ENCODE data around the gene HMGN1.

HMGN1 gene

DNA sequence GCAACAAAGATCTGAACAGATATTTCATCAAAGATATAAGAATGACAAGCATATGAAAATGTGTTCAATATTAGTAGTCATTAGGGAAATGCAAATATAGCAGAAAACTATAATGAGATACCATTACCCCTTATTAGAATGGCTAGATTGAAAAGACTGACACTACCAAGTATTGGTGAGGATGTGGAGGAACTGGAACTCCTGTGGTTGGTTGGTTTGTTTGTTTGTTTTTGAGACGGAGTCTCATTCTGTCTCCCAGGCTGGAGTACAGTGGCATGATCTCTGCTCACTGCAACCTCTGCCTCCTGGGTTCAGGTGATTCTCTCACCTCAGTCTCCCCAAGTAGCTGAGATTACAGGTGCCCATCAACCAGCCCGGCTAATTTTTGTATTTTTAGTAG is 18.9 kb upstream of the HMGN1 start:
- DNase-seq (ENCODE audit: low read depth, low spot score), result no peak

- DNase-seq (ENCODE audit: low read depth, low spot score), result no peak
Measured at GRCh38 chr21:39366563-39366962, 17.7 kb upstream of the HMGN1 start.

DNA sequence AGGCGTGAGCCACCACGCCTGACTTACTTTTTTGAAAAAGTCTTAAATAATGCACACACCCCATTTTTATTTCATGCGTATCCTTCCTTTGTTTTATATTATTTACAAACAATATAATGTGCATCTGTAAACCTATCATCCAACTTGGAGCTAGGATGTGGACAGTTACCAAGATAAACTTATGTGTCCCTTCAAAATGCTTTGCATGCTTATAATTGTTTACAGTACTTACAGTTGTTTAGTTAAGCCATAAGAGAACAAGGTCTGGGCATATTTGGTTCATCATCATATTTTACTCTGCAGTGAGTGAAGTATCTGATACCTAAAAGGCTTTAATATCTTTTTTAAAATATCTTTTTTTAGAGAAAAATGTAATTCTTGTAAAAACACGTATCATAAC is 16.1 kb upstream of the HMGN1 start:
- DNase-seq (ENCODE audit: low read depth, low spot score), result no peak

DNA sequence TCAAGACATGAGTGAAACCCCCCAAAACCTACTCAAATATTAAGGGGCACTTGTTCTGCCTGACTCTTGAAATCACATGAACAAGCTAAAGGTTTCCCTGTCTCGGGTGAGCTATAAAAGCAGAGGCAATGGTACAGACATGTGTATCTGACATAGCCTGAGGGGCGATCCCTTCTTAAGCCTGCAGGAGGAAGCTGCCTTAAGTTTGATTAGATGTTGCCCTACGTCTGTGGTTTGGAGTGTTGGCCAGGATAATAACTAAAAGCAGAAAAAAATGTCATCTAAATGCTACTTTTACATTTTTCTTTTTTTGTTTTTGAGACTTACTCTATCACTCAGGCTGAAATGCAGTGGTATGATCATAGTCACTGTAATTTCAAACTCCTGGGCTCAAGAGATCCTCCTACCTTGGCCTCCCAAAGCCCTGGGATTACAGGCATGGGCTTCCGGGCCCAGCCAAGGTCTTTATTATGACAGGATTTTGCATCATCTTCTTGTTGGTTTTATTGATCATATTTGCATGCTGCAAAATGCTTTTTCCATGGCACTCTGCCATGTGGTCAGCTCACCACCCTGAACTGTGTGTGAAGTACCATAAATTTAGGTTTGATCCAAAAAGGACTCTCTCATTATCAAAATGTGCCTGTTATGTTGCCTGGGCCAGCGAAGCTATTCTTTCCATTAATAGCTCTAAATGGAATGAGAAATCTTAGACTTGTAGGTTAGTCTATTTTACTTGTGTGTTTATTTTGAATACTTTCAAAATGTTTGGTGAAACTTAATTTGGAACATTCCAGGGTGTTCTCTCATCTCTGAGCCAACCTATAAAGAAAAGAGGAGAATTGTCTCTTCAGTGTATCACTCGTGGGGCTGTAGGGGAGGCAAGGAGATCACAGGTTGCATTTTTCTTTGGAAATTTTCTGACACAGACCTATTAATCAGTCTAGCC is 15.0 kb upstream of the HMGN1 start:
- no peak for DNase-seq (ENCODE audit: low read depth, low spot score)

GRCh38 chr21:39362733-39363132 is 13.8 kb upstream of the HMGN1 start:
- DNase-seq (ENCODE audit: low read depth, low spot score), result no peak

DNA sequence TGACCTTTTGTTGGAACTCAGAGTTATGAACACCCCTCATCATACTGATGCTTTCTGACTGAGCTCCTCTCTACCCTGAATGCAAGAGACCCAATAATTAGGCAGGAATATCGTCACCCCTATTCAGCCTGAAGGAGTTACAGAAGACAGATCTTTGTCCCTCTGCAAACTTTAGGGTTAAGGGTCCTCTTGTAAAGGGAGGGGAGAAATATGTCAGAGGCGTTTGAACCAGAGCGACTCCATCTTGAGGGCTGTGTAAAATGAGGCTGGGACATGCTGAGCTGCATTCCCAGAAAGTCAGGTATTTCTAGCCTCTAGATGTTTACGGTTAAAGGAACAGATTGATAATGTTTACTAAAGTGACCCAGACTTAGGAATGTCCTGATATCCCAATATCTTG is 10.5 kb upstream of the HMGN1 start:
- DNase-seq (ENCODE audit: low read depth, low spot score), result no peak

DNA sequence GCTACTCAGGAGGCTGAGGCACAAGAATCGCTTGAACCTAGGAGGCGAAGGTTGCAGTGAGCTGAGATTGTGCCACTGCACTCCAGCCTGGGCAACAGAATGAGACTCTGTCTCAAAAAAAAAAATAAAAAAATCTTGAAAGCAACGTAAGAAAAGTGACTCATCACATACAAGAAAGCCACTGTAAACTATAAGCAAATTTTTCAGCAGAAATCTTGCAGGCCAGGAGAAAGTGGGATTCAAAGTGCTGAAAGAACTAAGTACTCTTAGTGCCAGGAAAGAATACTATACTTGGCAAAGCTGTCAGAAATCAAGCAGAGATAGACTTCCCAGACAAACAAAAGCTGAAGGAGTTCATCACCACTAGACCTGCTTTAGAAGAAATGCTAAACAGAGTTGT is 4.4 kb upstream of the HMGN1 start:
- no peak for DNase-seq (ENCODE audit: low read depth, low spot score)

- no peak for DNase-seq (ENCODE audit: low read depth, low spot score)
Measured at GRCh38 chr21:39350094-39351005, 1.5 kb upstream of the HMGN1 start.

DNA sequence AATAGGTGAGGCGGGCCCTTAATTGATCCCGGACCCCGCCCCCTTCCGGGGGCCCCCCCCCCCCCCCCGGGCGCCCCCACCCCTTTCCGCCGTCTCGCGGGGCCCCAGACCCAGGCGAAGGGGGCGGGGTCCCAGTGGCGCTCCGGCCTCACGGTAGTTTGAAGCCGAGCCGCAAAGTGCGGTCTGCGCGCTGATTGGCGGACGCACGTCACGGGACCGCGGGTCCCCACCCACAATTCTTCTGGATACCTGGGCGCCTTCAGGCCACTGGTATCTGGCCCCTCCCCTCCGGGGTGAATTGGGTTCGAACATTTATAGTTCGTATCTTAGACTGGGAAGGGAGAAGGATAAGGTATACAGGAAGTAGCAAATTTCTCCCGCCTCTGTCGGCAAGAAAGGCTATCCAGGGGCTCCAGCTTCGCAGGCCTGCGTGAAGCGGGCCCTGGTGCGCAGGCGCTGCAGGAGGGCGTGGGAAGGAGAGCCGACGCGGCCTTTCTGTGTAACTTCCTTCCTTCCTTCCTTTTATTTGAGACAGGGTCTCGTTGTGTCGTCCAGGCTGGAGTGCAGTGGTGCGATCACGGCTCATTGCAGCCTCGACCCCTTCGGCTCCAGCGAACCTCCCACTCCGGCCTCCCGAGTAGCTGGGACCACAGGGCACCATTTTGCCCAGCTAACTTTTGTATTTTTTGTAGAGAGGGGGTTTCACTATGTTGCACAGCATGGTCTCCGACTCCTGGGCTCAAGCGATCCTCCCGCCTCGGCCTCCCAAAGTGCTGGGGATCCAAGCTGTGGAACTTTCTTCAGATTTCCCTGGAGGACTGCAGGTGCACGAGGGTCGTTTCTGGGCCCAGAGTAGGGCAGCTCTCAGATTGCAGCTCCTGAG is 564 bp upstream of the HMGN1 start:
- DNase-seq (ENCODE audit: low read depth, low spot score), result peak; percentile 99

- DNase-seq (ENCODE audit: low read depth, low spot score), result no peak
Measured at GRCh38 chr21:39348040-39348354, 891 bp downstream of the HMGN1 start.

DNA sequence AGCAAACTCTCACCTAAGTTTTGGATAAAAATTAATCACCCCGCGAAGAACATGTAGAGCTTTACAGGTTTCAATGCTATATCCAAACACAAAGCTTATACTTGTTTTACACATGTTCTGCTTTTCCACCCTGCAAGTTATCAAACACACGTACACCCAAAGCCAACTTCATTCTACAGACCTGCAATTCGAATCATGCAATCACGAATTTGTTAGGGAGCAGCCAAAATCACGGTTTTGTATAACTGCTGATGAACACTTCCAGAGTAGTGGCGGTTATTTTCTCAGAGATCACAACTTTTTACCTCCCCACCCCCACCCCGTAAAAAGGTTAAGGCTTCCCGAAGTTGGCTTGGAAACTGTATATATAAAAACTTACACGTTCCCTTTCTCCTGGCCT is 1.4 kb downstream of the HMGN1 start:
- peak; percentile 18 for DNase-seq (ENCODE audit: low read depth, low spot score)

- DNase-seq (ENCODE audit: low read depth, low spot score), result no peak
Measured at GRCh38 chr21:39346671-39347331, 2.1 kb downstream of the HMGN1 start.

- no peak for DNase-seq (ENCODE audit: low read depth, low spot score)
Measured at GRCh38 chr21:39346206-39346605, 2.7 kb downstream of the HMGN1 start.

DNA sequence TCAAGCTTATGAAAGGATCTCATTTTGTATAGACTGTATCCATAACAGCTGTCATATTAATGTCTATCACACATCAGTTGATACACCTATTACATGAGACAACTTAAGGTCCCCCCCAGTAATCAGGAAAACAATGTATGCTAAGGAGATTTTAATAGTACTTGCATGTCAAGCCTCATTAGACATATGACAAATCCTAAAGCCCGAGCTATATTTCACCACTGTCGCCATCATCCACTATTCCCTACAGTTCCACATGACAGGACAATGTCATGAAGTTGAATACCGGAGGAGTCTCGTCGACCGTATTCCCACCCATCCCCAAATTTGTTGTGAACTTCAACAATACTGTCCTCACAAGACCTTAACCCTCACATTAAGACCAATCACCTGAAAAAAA is 3.4 kb downstream of the HMGN1 start:
- no peak for DNase-seq (ENCODE audit: low read depth, low spot score)

DNA sequence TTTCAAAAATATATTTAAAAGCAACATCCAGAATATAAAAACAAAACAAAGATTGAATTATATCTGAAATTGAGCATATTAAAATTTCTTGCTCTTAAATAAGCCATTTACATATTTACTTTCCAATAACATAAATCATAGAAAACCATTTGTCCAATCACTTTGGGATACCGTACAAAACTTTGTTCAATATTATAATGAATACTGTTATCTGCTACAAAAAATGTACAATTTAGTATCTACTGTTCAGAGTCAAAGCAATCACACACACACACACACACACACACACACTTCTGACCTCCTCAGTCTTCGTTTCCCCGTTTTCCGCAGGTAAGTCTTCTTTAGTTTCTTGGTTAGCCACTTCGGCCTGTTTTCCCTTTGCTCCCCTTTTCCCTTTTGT is 4.0 kb downstream of the HMGN1 start:
- no peak for DNase-seq (ENCODE audit: low read depth, low spot score)

DNA sequence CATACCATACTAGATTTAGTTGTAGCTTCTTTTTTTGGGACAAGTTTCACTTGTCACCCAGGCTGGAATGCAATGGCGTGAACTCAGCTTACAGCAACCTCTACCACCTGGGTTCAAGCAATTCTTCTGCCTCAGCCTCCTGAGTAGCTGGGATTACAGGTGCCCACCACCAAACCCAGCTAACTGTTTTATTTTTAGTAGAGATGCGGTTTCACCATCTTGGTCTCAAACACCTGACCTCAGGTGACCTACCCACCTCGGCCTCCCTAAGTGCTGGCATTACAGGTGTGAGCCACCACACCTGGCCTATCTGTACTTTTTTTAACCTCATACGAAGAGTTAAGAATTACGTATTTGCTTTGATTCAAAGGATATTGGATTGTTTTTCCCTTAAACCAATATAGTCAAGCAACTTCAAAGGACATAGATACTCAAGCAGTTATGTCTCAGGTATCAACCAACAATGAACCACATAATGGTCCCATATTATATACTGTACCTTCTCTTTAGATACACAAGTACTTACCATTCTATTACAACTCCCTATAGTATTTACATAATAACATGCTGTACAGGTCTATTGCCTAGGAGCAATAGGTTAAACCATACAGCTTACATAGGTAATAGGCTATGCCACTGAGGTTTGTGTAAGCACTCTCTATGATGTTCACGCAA is 7.5 kb downstream of the HMGN1 start:
- no peak for DNase-seq (ENCODE audit: low read depth, low spot score)

DNA sequence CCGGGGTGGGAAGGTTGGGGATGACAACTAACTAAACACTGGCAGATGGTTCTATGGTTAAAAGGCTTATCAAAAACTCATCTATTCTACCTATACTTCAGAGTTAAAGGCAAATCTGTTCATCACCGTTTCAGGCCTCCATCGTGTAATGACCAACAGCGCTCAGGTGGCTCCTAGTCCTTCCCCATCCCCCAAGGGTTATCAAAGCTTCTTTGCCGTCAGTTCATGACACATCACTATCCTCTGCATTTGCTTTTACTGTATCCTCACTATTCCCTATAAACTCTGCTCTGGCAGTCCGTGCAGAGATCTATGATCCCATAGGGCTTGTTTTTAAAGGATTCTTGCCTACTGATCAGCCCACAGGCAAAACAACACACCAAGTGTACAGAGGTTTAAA is 8.2 kb downstream of the HMGN1 start:
- no peak for DNase-seq (ENCODE audit: low read depth, low spot score)

- no peak for DNase-seq (ENCODE audit: low read depth, low spot score)
Measured at GRCh38 chr21:39339231-39339630, 9.7 kb downstream of the HMGN1 start.

GRCh38 chr21:39336457-39337008 is 12.4 kb downstream of the HMGN1 start:
- DNase-seq (ENCODE audit: low read depth, low spot score), result no peak

GRCh38 chr21:39334611-39335010 is 14.3 kb downstream of the HMGN1 start:
- no peak for DNase-seq (ENCODE audit: low read depth, low spot score)

All from astrocyte of the hippocampus (primary cell).